ENCODE data around the gene ZBTB39. TPM values are rescaled to one million over a fixed set of nuclear protein-coding genes. Genes with fewer than 3 reads are reported as not detected.

ZBTB39 gene
- total RNA-seq, 1 donor from 2014 or later, result 8.5 TPM

DNA sequence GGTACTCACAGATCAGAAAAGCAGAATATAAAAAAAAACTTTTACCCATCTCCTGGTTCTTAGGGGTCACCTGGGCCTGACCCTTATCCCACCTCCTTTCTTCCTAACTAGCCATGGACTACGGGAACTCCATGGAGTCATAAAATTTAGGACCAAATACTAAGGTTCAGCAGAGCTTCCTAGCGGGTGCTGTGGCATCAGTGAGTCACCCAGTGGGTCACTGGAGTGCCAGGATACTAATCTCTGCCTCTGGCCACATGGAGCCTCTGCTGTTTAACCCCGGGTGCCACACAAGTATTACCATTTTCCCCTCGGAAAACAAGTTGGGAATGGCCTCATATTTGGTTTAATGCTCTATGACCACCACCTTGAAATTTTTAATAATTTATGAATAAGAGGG lies 6.9 kb downstream of the ZBTB39 start:
- no peak overlapping the region for H3K4me3 ChIP-seq (ENCODE audit: low read depth, low read length)
- peaks cover 3% of the 10 kb centered on the region for H3K36me3 ChIP-seq (ENCODE audit: control insufficient read depth, insufficient read depth, low read length)
- TF ChIP-seq, protein P1, sequence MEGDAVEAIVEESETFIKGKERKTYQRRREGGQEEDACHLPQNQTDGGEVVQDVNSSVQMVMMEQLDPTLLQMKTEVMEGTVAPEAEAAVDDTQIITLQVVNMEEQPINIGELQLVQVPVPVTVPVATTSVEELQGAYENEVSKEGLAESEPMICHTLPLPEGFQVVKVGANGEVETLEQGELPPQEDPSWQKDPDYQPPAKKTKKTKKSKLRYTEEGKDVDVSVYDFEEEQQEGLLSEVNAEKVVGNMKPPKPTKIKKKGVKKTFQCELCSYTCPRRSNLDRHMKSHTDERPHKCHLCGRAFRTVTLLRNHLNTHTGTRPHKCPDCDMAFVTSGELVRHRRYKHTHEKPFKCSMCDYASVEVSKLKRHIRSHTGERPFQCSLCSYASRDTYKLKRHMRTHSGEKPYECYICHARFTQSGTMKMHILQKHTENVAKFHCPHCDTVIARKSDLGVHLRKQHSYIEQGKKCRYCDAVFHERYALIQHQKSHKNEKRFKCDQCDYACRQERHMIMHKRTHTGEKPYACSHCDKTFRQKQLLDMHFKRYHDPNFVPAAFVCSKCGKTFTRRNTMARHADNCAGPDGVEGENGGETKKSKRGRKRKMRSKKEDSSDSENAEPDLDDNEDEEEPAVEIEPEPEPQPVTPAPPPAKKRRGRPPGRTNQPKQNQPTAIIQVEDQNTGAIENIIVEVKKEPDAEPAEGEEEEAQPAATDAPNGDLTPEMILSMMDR (IDR thresholded peaks at IDR 0.05; ENCODE audit: insufficient read depth, low read length, poor library complexity, severe bottlenecking), result no peak
- DNase-seq (ENCODE audit: low read depth), result no peak
- H3K27me3 ChIP-seq (ENCODE audit: control insufficient read depth, insufficient read depth, low read length), result no peaks in the 10 kb centered on the region

DNA sequence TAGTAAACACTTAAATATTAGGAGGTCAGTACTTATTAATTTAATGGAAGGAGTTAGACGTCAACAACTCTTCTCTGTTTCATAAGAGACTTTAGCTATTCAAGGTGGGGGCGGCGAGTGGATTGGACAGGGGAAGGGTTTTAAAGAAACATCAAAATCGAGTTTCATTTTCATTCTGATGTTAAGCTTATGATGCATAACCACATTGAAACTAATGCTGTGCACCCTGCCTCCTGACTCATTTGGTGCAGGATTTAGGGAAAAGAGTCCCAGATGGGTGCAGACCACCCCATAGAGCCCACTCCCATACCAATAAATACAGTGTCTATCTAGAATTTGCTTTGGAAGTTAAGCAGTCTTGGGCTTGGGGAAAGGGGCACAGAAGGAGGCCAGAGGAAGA lies 7.4 kb downstream of the ZBTB39 start:
- TF ChIP-seq, protein P1 (IDR thresholded peaks at IDR 0.05; ENCODE audit: insufficient read depth, low read length, poor library complexity, severe bottlenecking), result no peak
- H3K4me3 ChIP-seq (ENCODE audit: low read depth, low read length), result no peak overlapping the region
- H3K36me3 ChIP-seq (ENCODE audit: control insufficient read depth, insufficient read depth, low read length), result peaks cover 1% of the 10 kb centered on the region
- H3K27me3 ChIP-seq (ENCODE audit: control insufficient read depth, insufficient read depth, low read length), result no peaks in the 10 kb centered on the region
- DNase-seq (ENCODE audit: low read depth), result no peak

DNA sequence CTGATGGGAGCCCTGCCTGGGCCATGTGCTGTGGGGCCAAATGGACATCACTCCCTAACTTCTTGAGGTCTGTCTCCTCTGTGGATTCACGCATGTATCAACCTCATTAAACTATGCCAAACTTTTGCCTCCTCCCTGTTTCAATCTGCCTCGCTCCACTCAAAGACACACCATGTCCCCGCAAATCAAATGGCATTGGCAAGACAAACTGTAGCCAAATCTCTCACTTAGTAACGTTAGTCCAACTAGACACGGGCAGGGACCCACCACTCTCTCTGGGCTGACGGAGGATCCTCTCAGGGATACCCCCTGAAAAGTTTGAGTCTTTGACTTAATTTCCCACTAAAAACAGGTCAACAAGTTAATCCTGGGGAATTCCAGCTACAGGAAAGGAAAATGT lies 8.0 kb downstream of the ZBTB39 start:
- DNase-seq (ENCODE audit: low read depth), result no peak
- Histone ChIP-seq H3K27me3 (ENCODE audit: control insufficient read depth, insufficient read depth, low read length) (no peaks in the 10 kb centered on the region), H3K4me3 (ENCODE audit: low read depth, low read length) (no peak overlapping the region), H3K36me3 (ENCODE audit: control insufficient read depth, insufficient read depth, low read length) (peaks cover 1% of the 10 kb centered on the region)
- TF ChIP-seq, protein P1 (IDR thresholded peaks at IDR 0.05; ENCODE audit: insufficient read depth, low read length, poor library complexity, severe bottlenecking), result no peak

DNA sequence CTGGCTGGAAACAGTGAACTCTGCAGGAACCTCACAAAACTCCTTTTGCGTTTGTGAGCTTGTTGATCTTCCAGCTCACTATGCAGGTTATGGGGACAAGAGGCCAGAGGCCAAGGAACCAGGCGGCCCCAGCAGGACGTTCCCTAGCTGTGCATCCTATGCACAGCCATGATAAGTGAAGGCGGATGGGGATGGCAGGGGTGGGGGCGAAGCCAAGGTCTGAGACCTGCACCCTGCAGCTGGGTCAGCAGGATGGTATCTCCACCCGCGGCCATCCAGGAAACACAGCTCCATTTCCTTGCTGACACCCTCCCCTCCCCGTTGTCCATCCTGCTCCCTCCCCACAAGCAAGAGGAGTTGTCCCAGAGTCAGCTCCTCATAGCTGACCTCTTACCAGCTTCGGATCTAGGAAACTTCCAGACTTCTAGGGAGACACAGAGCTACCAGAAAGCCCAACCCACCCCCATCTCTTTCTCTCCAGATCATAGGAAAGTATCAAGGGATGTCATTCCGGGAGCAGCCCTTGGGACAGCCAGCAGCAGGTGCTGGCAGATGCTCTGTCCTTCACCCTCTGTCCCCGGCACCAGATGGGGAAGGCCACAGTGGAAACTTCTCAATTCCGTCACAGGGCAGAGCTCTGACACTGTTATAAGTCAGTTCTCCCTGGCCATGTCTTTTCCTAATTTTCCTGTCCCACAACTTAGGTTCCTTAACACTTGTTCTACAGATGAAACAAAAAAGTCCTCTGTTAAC lies 9.4 kb downstream of the ZBTB39 start:
- TF ChIP-seq, protein P1 (IDR thresholded peaks at IDR 0.05; ENCODE audit: insufficient read depth, low read length, poor library complexity, severe bottlenecking), result no peak
- no peak for DNase-seq (ENCODE audit: low read depth)
- Histone ChIP-seq H3K4me3 (ENCODE audit: low read depth, low read length) (no peak overlapping the region), H3K27me3 (ENCODE audit: control insufficient read depth, insufficient read depth, low read length) (no peaks in the 10 kb centered on the region), H3K36me3 (ENCODE audit: control insufficient read depth, insufficient read depth, low read length) (no peaks in the 10 kb centered on the region)

DNA sequence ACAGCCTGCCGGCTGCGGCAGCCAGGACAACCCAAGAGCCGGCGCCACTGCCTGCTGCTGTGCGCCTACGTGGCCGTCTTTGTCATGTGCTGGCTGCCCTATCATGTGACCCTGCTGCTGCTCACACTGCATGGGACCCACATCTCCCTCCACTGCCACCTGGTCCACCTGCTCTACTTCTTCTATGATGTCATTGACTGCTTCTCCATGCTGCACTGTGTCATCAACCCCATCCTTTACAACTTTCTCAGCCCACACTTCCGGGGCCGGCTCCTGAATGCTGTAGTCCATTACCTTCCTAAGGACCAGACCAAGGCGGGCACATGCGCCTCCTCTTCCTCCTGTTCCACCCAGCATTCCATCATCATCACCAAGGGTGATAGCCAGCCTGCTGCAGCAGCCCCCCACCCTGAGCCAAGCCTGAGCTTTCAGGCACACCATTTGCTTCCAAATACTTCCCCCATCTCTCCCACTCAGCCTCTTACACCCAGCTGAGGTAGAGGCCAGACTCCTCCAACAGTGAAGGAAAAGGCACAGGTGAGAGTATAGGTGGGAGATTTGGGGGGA lies 10.3 kb downstream of the ZBTB39 start:
- TF ChIP-seq, protein P1 (IDR thresholded peaks at IDR 0.05; ENCODE audit: insufficient read depth, low read length, poor library complexity, severe bottlenecking), result no peak
- Histone ChIP-seq H3K4me3 (ENCODE audit: low read depth, low read length) (no peak overlapping the region), H3K36me3 (ENCODE audit: control insufficient read depth, insufficient read depth, low read length) (no peaks in the 10 kb centered on the region), H3K27me3 (ENCODE audit: control insufficient read depth, insufficient read depth, low read length) (no peaks in the 10 kb centered on the region)
- no peak for DNase-seq (ENCODE audit: low read depth)
